HUES6 (cell line): ENCODE measurements around the gene PREB.

ENCODE experiments used
- H3K27ac ChIP-seq: 2 replicates; pipeline ENCODE4 v1.7.0; 2013; ENCODE audit warnings: low read depth, mild to moderate bottlenecking, low read length, inconsistent platforms
- H3K27me3 ChIP-seq: 2 replicates; pipeline ENCODE4 v1.6.1; 2013; ENCODE audit warnings: low read length; ENCODE audit not compliant: control insufficient read depth, insufficient read depth
- H3K36me3 ChIP-seq: 2 replicates; pipeline ENCODE4 v1.6.1; 2013; ENCODE audit warnings: low read length; ENCODE audit not compliant: control insufficient read depth, insufficient read depth
- H3K4me1 ChIP-seq: 2 replicates; pipeline ENCODE4 v1.6.1; 2013; ENCODE audit warnings: low read length; ENCODE audit not compliant: control insufficient read depth, insufficient read depth
- H3K4me3 ChIP-seq: 2 replicates; pipeline ENCODE4 v1.5.1; 2013; ENCODE audit warnings: low read depth, low read length
- H3K9ac ChIP-seq: one replicate; pipeline ENCODE4 v1.6.1; 2013; ENCODE audit warnings: mild to moderate bottlenecking, low read length
- H3K9me3 ChIP-seq: 2 replicates; pipeline ENCODE4 v1.6.1; 2013; ENCODE audit warnings: low read depth, low read length; ENCODE audit not compliant: control insufficient read depth, insufficient read depth

The PREB gene

GRCh38 chr2:27085673-27086089 is 48.8 kb downstream of the PREB start:
- Histone ChIP-seq H3K4me3 (peak overlapping the region; percentile 64), H3K27me3 (peaks cover 10% of the 10 kb centered on the region; the same call in 1 of the 2 replicates), H3K27ac (peak overlapping the region; percentile 41; the same call in 1 of the 2 replicates), H3K9ac (peak overlapping the region; percentile 47), H3K9me3 (no peaks in the 10 kb centered on the region), H3K4me1 (peaks cover 15% of the 10 kb centered on the region), H3K36me3 (no peaks in the 10 kb centered on the region)

GRCh38 chr2:27085062-27085672 is 49.3 kb downstream of the PREB start:
- Histone ChIP-seq H3K9me3 (no peaks in the 10 kb centered on the region), H3K4me3 (peak overlapping the region; percentile 64), H3K27ac (no peak overlapping the region), H3K9ac (peak overlapping the region; percentile 47), H3K27me3 (peaks cover 10% of the 10 kb centered on the region; the same call in 1 of the 2 replicates), H3K36me3 (no peaks in the 10 kb centered on the region), H3K4me1 (peaks cover 18% of the 10 kb centered on the region)

- H3K27ac ChIP-seq: no peak overlapping the region
- no peaks in the 10 kb centered on the region for H3K9me3 ChIP-seq
- H3K27me3 ChIP-seq: peaks cover 10% of the 10 kb centered on the region; the same call in 1 of the 2 replicates
- no peak overlapping the region for H3K4me3 ChIP-seq
- no peak overlapping the region for H3K9ac ChIP-seq
- H3K4me1 ChIP-seq: peaks cover 18% of the 10 kb centered on the region
- no peaks in the 10 kb centered on the region for H3K36me3 ChIP-seq
Measured at GRCh38 chr2:27084297-27085061, 50.0 kb downstream of the PREB start.

- Histone ChIP-seq H3K27me3 (peaks cover 10% of the 10 kb centered on the region; the same call in 1 of the 2 replicates), H3K27ac (no peak overlapping the region), H3K4me3 (no peak overlapping the region), H3K36me3 (no peaks in the 10 kb centered on the region), H3K9me3 (no peaks in the 10 kb centered on the region), H3K4me1 (peaks cover 25% of the 10 kb centered on the region), H3K9ac (no peak overlapping the region)
Measured at GRCh38 chr2:27083410-27084296, 50.8 kb downstream of the PREB start.

- Histone ChIP-seq H3K27me3 (peaks cover 10% of the 10 kb centered on the region; the same call in 1 of the 2 replicates), H3K36me3 (no peaks in the 10 kb centered on the region), H3K9ac (no peak overlapping the region), H3K4me1 (peaks cover 28% of the 10 kb centered on the region), H3K4me3 (no peak overlapping the region), H3K27ac (no peak overlapping the region), H3K9me3 (no peaks in the 10 kb centered on the region)
Measured at GRCh38 chr2:27082773-27083409, 51.5 kb downstream of the PREB start.

GRCh38 chr2:27081984-27082772 is 52.3 kb downstream of the PREB start:
- Histone ChIP-seq H3K9ac (no peak overlapping the region), H3K4me3 (no peak overlapping the region), H3K36me3 (no peaks in the 10 kb centered on the region), H3K4me1 (peaks cover 25% of the 10 kb centered on the region), H3K9me3 (no peaks in the 10 kb centered on the region), H3K27me3 (peaks cover 3% of the 10 kb centered on the region; the same call in 1 of the 2 replicates), H3K27ac (no peak overlapping the region)
